Parathyroid adenoma (tissue), 2 donors: ENCODE data around the gene SLC15A4.

Experiments used
- H2AFZ ChIP-seq: fragments of 300-600 bp; sonication (generic); one replicate; pipeline ENCODE4 v1.7.0; 2017; ENCODE audit warnings: antibody characterized with exemption, mild to moderate bottlenecking
- H3K27ac ChIP-seq: fragments of 300-600 bp; sonication (generic); one replicate; pipeline ENCODE4 v1.7.0; 2017
- H3K27me3 ChIP-seq: fragments of 300-600 bp; sonication (generic); one replicate; pipeline ENCODE4 v1.7.0; 2017; ENCODE audit warnings: low read length; ENCODE audit not compliant: control insufficient read depth, insufficient read depth
- H3K36me3 ChIP-seq: fragments of 300-600 bp; sonication (generic); one replicate; pipeline ENCODE4 v1.7.0; 2017; ENCODE audit warnings: low read length; ENCODE audit not compliant: control insufficient read depth, insufficient read depth
- H3K4me1 ChIP-seq: fragments of 300-600 bp; sonication (generic); one replicate; pipeline ENCODE4 v1.7.0; 2017; ENCODE audit warnings: control low read depth
- H3K4me2 ChIP-seq: fragments of 300-600 bp; sonication (generic); one replicate; pipeline ENCODE4 v1.7.0; 2017; ENCODE audit warnings: low read length
- H3K4me3 ChIP-seq: fragments of 300-600 bp; sonication (generic); one replicate; pipeline ENCODE4 v1.7.0; 2017; ENCODE audit warnings: low read depth, low read length
- H3K79me2 ChIP-seq: fragments of 300-600 bp; sonication (generic); one replicate; pipeline ENCODE4 v1.7.0; 2017; ENCODE audit warnings: control low read depth
- H3K9ac ChIP-seq: fragments of 300-600 bp; sonication (generic); one replicate; pipeline ENCODE4 v1.7.0; 2017; ENCODE audit warnings: mild to moderate bottlenecking
- H3K9me3 ChIP-seq: fragments of 300-600 bp; sonication (generic); one replicate; pipeline ENCODE4 v1.7.0; 2017; ENCODE audit warnings: low read length; ENCODE audit not compliant: control insufficient read depth
- TF ChIP-seq, protein P1 (sequence below): fragments of 300-600 bp; sonication (generic); IDR thresholded peaks from one replicate; pipeline ENCODE4 v1.7.0; 2017; ENCODE audit warnings: antibody characterized with exemption, mild to moderate bottlenecking
- donor health status: primary hyperparathyroidism.

SLC15A4 gene

DNA sequence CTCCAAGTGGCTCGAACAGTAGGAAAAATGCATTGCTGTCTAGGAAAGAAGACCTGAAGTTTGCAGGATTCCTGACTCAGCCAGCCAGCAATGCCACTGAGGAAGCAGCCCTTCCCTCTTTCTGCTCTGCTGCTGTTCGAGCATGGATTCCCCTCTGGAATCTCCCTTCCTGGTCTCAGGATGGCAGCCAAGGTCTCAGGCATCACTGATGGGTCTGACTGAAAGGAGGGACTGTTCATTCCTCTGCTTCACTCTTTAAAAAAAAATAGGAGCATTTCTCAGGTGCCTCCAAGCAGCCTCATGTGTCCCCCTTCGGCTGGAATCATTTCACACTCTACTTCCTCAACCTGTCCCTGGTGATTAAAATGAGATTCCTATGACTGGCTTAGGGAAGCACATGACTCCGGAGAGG, 62.4 kb downstream of the SLC15A4 start:
- Histone ChIP-seq H3K36me3 (no peaks in the 10 kb centered on the region), H3K9ac (no peak overlapping the region), H3K27me3 (no peaks in the 10 kb centered on the region), H2AFZ (no peak overlapping the region), H3K9me3 (no peaks in the 10 kb centered on the region), H3K4me2 (no peak overlapping the region), H3K4me1 (no peaks in the 10 kb centered on the region), H3K27ac (no peak overlapping the region), H3K4me3 (no peak overlapping the region), H3K79me2 (no peaks in the 10 kb centered on the region)
- TF ChIP-seq, protein P1, sequence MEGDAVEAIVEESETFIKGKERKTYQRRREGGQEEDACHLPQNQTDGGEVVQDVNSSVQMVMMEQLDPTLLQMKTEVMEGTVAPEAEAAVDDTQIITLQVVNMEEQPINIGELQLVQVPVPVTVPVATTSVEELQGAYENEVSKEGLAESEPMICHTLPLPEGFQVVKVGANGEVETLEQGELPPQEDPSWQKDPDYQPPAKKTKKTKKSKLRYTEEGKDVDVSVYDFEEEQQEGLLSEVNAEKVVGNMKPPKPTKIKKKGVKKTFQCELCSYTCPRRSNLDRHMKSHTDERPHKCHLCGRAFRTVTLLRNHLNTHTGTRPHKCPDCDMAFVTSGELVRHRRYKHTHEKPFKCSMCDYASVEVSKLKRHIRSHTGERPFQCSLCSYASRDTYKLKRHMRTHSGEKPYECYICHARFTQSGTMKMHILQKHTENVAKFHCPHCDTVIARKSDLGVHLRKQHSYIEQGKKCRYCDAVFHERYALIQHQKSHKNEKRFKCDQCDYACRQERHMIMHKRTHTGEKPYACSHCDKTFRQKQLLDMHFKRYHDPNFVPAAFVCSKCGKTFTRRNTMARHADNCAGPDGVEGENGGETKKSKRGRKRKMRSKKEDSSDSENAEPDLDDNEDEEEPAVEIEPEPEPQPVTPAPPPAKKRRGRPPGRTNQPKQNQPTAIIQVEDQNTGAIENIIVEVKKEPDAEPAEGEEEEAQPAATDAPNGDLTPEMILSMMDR: no peak

DNA sequence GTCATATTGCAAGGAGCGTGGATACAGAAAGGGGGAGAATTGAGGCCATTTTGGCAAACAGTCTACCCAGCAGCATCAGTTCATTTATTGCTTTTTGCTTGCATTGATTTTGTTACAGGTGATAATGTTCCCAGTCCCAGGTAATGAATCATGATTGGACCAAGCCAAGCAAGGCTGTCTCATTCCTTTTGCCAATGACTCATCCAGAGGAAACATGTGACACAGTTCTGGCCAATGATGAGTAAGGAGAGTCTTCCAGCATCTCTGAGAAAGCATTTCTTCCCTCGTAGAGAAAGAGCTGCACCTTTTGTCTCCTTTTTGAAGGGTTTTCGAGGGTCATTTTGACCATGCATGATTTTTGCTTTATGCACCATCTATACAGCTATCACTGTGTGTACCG, 68.2 kb downstream of the SLC15A4 start:
- TF ChIP-seq, protein P1: no peak
- no peak overlapping the region for H3K4me3 ChIP-seq

DNA sequence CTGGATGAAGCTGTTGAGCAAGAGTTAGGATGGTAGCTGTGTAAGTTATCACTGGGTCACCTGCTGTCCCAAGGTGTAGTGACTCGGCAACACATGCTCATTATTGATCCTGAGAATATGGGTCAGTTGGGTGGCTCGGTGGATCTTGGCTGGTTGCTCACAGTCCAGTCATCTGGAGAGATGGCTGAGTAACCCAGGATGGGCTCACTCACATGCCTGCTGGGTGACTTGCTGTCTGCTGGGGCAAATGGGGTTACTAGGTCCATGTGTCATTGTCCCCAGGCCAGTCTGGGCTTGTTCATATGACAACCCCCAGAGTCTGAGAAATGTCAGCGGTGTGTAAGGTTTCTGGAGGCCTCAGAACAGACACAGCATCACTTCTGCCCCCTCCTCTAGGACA, 69.5 kb downstream of the SLC15A4 start:
- no peak overlapping the region for H3K4me3 ChIP-seq
- H3K79me2 ChIP-seq: no peaks in the 10 kb centered on the region
- H3K27ac ChIP-seq: no peak overlapping the region
- H3K4me1 ChIP-seq: no peaks in the 10 kb centered on the region
- H3K9me3 ChIP-seq: no peaks in the 10 kb centered on the region
- TF ChIP-seq, protein P1: no peak
- no peak overlapping the region for H2AFZ ChIP-seq
- no peaks in the 10 kb centered on the region for H3K27me3 ChIP-seq
- H3K4me2 ChIP-seq: no peak overlapping the region
- no peak overlapping the region for H3K9ac ChIP-seq
- no peaks in the 10 kb centered on the region for H3K36me3 ChIP-seq

More for the DNA sequence above, 68.2 kb downstream of the SLC15A4 start:
- no peak overlapping the region for H3K9ac ChIP-seq
- no peaks in the 10 kb centered on the region for H3K27me3 ChIP-seq
- H3K9me3 ChIP-seq: no peaks in the 10 kb centered on the region
- H3K36me3 ChIP-seq: no peaks in the 10 kb centered on the region
- H2AFZ ChIP-seq: no peak overlapping the region
- H3K4me1 ChIP-seq: no peaks in the 10 kb centered on the region
- H3K27ac ChIP-seq: no peak overlapping the region
- no peaks in the 10 kb centered on the region for H3K79me2 ChIP-seq
- H3K4me2 ChIP-seq: no peak overlapping the region

- Histone ChIP-seq H3K4me1 (no peaks in the 10 kb centered on the region), H3K9me3 (no peaks in the 10 kb centered on the region), H2AFZ (no peak overlapping the region), H3K79me2 (no peaks in the 10 kb centered on the region), H3K9ac (no peak overlapping the region), H3K4me3 (no peak overlapping the region), H3K27ac (no peak overlapping the region), H3K36me3 (no peaks in the 10 kb centered on the region), H3K4me2 (no peak overlapping the region), H3K27me3 (no peaks in the 10 kb centered on the region)
- TF ChIP-seq, protein P1: no peak
Observed at GRCh38 chr12:128753438-128753837, 70.3 kb downstream of the SLC15A4 start.

DNA sequence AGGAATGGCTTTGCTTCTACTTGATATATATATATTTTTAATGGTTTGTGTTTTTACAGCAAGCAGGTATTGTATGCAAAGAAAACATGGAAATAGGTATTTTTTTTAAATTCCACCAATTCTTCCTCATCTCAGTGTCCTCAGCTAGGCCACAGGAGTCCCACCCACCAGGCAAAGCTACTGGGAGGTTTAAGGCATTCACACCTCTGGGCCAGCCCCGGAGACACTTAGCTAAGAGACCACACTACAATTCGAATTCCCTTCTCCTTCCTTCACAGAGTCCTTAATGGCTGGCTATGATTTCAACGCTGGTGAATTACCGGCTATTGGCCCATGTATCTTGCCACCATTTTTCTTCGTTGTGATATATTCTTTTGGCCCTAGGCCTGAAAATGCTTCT, 71.4 kb downstream of the SLC15A4 start:
- no peak overlapping the region for H2AFZ ChIP-seq
- TF ChIP-seq, protein P1: no peak
- no peaks in the 10 kb centered on the region for H3K4me1 ChIP-seq
- no peaks in the 10 kb centered on the region for H3K79me2 ChIP-seq
- H3K4me2 ChIP-seq: no peak overlapping the region
- no peak overlapping the region for H3K27ac ChIP-seq
- no peaks in the 10 kb centered on the region for H3K36me3 ChIP-seq
- H3K9ac ChIP-seq: no peak overlapping the region
- no peaks in the 10 kb centered on the region for H3K27me3 ChIP-seq
- no peak overlapping the region for H3K4me3 ChIP-seq
- H3K9me3 ChIP-seq: no peaks in the 10 kb centered on the region
